UCSD-AML1 (cell line): ENCODE data around the gene TRIP12.
"Not testable (repeated sequence)": the region's sequence is repeated elsewhere in the genome, so short reads cannot be mapped to it uniquely, and the experiment has no call there.

Experiments
- DNase-seq: peaks from one replicate; lab custom pipeline; 2025; ENCODE audit not compliant: unreplicated experiment; lab: John Stamatoyannopoulos, UW

TRIP12 gene

DNA sequence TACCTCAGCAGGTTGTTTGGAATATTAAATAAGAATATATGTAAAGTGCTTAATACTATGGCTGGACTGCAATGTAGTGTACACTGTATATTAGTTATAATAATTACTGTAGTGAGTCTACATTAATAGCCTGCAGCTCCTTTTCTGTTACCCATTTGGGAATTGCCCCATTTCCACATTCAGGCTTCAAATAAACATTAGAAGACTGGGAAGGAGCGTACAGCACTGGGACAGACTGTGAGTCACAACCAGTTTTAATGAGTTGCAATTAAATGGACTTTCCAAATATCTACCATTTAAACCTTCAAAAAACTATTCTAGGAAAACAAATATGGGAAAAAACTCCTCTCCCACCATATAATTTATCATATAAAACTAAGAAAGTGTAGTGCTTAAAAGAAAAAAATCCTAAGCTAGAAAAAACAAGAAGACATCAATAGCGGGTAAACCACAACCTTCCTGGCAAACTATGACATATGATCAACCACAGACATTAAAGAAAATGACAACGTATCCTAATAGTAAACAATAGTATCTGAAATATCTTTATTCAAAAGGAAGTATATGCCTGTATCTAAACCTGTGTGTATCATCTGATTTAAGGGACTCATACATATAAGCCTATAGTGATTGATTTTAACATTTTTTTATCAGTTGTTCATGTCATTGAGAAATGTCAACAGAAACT is 86.1 kb downstream of the TRIP12 start:
- no peak for DNase-seq

DNA sequence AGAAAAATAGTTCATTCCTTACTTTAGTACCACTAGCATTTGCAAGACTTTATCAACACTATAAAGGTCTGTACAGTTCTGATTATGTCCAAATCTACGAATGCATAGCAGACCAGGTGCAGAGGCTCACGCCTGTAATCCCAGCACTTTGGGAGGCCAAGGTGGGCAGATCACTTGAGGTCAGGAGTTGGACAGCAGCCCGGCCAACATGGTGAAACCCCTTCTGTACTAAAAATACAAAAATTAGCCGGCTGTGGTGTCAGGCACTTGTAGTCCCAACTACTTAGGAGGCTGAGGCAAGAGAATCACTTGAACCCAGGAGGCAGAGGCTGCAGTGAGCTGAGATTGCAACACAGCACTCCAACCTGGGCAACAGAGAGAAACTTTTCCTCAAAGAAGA is 87.4 kb downstream of the TRIP12 start:
- DNase-seq, result not testable (repeated sequence)

DNA sequence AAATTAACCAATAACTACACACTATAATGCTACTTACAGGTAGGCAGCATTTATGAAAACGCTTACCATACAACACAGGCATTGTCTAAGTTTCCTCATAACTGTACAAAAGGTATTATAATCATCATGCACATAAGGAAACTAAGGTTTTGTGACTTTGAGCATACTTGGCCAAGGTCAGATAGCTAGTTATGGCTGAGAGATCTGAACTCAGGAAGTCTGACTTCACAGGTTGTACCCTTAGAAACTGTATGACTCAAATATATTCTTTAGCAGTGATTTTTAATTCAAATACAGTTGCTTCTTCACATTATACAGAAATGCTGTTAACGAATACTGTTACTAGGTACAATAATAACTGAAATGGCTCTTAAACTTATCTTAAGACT is 89.3 kb downstream of the TRIP12 start:
- DNase-seq, result no peak

DNA sequence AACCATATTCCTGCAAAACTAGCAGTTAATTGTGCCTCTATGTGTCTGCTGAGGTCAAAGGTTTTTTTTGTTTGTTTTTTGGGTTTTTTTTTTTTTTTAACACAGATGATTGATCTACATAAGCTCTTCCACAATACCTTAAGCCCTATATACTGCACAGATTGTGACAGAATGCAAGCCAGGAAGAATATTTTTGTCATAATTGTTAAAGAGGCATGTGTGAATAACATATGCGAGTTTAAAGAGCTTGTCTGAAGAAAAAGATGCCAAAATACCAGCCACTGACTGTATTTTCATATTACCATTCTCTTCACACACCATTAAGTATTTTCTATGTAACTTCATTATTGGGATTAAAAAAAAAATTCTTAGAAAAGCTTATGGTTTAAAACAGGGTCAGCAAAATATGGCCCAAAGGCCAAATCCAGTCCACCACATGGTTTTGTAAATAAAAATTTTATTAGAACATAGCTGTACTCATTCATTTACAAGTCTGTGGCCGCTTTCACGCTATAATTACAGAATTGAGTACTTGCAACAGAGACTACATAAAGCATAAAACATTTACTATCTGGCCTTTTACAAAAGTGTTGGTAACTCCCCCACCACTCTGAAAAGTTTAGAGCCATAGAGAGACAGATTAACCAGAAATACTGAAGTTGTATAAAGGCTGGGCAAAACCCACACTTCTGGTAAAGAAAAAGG is 89.9 kb downstream of the TRIP12 start:
- DNase-seq, result no peak

DNA sequence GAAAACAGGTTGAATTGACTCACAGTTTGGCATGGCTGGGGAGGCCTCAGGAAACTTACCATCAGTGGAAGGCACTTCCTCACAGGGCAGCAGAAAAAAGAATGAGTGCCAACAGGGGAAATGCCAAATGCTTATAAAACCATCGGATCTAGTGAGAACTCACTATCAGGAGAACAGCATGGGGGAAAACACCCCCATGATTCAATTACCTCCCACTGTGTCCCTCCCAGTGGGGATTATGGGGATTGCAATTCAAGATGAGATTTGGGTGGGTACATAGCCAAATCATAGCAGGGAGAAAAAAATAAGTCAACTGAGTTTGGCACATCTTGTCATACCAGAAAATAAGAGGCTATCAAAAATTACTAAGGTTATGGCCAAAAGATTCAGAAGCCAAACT is 96.3 kb downstream of the TRIP12 start:
- no peak for DNase-seq

DNA sequence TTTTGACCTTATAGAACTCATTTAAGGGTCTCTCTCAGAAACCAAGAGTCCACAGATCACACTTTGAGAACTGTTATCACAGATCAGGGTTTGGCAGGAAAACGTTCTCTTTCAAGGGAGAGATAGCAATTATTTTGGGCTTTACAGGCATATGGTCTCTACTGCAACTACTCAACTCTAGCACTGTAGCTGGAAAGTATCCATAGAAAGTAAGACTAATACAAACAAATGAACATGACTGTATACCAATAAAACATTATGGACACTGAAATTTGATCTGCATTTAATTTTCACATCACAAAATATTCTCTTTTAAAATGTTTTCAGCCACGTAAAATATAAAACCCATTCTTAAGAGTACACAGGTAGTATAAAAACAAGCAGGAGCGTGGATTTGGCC is 100.5 kb downstream of the TRIP12 start:
- no peak for DNase-seq

DNA sequence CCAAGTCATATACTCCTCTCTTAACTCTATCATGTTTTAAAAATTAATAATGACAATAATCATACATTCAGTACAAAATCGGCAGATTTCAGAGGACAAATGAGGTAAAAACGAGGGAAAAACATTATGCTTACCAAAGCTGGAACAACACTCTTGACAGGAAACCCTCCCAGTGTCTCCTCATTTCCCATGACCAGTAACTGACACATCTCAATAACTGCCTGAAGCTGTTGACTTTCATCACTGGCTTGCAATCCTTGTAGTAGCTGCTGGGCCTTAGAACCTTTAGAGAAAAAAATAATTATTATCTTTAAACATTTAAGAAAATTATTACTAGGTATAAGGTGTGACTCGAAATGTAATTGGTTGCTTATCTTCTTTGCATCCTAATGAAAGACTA is 103.6 kb downstream of the TRIP12 start:
- DNase-seq, result no peak

DNA sequence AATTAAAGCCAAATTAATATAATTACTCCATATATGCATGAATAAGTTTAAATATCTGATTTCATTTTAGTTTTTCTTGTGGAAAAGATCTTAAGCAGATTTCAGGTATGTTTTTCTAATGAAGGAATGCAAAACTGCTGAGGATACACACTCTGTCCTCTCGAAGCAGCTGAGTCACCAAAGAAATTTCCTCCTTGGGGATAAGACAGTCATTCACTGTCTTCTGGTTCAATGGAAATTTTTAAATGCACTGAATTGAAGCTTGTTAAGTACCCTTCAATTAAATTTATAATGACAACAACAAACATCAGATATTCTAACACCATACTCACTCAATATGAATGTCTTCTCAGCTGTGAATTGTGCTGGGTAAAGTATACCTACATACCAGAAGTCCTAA is 106.0 kb downstream of the TRIP12 start:
- no peak for DNase-seq

DNA sequence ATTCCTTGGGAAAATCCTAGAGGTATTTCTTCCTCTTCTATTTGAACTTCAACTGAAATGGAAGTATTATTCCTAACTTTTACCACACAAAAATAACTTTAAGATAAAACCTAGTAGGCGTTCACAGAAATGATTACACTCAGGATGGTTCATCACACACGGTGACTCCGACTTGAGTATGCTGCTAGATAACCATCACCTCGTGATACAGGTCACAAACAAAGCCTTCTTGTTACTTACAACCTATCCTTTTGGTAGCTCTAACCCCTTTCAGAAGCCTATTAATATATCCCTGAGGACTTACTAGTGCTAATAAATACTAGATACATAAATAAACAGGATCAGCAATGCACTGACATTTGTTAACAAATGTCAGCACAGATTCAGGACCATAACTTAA is 106.5 kb downstream of the TRIP12 start:
- DNase-seq, result no peak

DNA sequence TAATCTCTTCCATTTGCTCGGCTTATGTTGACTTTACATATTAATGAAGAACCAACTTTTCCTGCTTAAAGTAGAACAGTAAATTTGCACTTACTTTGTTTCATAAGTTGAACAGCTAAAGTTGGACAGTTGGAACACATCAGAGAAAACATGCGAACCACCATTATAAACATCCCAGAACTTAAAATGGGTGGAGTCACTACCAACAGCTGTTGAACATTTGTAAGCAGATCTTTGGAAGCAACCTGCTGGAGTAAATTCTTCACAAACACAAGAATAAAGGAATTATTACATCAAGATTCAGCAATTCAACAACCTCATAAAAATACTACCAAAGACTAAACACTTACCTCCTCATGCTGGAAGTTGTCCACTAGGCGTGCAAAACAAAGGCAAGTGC is 111.0 kb downstream of the TRIP12 start:
- no peak for DNase-seq

DNA sequence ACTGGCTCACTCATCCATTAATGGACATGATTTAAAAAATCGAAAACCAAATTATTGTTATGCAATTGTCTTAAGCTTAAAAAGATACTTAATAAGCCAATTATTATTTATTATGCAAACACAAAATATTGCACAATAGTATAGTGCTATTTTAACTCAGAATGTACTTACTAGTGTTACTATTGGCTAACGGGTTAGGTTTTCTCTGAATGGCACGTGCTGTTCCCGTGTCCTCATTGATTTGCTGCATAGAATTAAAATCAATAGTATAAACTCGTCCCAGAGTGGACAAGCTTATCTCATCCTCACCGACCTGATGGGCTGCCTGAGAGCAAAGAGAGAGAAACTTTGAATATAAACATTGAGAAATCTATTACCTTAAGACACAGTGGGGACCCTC is 116.2 kb downstream of the TRIP12 start:
- DNase-seq, result no peak

DNA sequence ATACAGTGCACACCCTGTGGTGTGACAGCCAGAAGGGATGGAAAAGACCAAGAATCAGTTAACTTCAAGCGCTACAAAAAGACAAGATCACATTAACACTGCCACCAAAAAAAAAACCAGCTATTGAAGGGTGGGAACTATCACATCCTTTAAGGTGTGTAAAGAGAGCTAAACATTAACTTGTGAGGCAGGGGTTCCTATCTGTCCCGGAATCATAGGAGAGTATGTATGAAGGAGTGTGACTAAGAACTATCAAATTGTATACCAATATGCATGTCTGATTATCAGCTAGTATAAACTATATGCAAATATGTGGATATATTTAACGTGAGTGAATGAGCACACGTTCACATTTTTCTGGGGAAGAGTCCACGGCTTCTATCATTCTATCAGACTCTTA is 119.0 kb downstream of the TRIP12 start:
- no peak for DNase-seq

DNA sequence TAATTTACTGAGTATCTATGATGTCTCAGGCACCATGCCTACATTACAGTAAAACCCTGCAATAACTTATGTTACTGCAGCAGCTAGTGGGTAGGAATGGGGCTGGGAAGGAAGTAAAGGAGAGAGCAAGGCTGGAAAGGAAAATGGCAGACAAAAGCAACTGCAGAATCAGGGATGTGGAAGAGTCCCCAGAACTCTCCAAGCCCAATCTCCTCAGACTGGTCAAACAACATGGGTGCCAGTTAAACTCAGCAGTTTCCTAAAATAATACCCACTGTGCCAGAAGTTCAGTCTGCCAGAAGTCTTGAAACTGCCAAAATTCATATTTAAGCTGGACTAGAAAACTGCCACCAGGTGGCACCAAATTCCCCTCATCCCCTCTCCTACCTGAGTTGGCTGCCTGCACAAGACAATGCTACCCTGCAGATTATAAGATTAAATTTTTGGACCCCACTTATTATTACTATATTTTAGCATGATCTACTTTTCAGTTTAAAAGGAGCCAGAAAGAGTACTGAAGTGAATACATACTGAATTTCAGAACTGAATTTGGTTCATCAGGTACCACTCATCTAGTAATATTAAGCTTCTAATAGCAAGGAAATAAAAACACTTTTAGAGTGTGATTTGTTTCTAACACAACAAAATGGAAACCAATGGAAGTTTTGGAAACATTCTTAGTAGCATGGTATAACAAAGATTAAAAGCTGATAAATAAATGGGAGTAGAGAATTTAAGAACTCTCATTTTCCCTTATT is 120.6 kb downstream of the TRIP12 start:
- peak; percentile 32 for DNase-seq

DNA sequence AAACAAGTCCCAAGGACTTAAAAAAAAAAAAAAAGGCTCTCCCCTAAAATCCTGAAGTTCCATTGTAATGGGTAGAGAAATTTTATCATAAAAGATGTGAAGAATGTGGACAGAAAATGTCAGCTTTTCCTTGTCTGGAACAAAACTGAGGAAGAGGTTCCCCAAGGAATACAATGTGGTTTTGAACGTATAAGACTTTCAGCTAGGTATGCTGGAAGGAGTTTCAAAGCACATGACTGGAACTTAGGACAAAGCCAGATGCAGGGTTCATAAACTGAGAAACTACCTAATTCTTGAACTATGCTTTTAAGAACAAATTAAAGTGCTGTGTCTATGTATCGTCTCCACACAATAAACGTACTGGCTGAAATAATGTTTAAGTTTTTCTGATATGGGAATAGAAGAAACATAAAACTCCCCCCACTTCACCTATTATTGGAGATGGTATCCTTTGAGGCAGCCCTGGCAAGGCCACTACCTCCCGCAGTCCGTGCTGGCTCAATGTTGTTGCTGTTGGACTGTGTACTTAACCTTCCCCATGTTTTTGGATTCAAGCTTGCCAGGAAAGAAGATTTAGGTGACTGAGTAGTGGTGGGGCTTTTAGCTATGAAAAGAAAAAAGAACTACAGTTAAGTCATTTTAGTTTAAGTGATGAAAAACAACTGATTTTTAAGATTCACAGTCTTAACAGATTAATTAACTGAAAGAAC is 123.2 kb downstream of the TRIP12 start:
- no peak for DNase-seq

DNA sequence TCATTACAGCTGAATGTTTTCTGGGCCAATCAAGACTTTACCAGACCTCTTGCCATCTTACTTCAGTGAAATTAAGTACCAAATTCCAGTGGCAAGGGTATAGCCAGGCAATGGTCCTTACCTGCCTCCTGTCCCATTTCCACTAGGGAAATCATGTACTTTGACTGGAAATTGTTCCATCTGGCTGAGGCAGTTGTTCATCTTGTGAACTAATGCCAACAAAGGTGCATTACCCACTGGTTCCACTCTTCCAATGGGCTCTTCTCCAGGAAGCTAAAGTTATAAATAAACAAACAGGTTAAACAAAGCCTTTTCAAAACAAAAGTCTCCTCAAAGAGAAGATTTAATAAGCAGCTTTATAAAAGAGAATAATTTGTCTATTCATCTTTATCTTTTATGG is 126.8 kb downstream of the TRIP12 start:
- no peak for DNase-seq

DNA sequence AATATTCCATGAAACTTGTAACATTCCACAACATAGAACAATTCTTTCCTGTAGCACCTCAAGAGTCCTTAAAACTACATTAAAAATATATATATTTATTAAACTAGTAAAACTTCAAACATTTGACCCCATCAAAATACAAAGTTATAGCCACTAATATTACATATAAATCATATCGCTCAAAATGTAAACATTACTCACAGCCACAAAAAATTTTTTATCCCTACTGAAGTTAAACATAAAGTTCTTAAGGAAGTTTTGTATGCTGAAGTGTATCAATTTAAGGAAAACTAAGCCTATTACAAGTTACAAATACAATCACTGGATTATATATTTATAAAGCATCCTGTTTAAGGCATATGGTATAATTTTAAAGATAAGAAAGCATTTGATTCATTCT is 127.2 kb downstream of the TRIP12 start:
- no peak for DNase-seq

DNA sequence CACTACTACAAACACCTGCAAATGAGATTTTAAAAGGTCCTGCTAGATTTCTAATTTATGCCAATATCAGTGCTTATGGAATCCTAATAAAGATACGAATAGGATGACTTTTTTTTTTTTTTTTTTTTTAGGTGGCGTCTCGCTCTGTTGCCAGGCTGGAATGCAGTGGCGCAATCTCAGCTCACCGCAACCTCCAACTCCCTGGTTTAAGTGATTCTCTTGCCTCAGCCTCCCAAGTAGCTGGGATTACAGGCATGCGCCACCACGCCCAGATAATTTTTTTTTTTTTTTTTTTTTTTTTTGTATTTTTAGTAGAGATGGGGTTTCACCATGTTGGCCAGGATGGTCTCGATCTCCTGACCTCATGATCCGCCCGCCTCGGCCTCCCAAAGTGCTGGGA is 135.5 kb downstream of the TRIP12 start:
- not testable (repeated sequence) for DNase-seq

DNA sequence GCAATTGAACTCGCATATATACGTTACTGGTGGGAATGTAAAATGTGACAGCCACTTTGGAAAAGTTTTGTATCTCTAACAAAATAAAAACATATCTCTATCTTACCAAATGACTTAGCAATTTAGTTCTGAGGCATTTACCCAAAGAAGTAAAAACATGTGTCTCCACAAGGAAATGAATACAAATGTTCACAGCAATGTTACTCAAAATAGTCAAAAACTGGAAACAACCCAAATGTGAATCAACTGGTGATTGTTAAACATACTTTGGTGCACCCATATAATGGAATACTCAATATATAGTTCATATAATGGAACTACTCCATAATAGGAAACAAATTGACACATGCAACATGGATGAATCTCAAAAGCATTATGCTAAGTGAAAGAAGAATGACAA is 137.0 kb downstream of the TRIP12 start:
- no peak for DNase-seq

DNA sequence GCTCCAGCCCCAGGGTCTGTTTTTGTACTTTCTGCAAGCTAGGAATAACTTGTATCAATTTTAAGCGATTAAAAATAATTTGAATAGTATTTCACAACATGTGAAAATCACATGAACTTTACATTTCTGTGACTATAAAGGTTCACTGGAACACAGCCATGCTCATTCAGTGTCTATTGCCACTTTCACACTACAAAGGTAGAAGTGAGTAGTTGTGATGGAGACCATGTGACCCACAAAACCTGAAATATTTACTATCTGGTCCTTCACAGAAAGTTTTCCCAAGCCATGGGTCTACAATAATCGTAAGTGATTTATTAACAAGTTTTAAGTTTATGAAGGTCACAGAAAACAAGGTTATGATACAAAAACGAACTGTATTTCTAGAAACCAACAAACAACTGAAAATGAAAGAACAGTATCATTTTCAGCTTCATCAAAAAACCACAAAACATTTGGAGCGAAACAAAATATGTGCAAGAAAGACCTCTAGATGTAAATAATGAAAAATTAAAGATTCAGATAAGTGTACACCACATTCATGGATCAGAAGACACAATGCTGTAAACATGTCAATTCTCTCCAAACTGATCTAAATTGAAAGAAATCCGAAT is 138.6 kb downstream of the TRIP12 start:
- DNase-seq, result no peak

DNA sequence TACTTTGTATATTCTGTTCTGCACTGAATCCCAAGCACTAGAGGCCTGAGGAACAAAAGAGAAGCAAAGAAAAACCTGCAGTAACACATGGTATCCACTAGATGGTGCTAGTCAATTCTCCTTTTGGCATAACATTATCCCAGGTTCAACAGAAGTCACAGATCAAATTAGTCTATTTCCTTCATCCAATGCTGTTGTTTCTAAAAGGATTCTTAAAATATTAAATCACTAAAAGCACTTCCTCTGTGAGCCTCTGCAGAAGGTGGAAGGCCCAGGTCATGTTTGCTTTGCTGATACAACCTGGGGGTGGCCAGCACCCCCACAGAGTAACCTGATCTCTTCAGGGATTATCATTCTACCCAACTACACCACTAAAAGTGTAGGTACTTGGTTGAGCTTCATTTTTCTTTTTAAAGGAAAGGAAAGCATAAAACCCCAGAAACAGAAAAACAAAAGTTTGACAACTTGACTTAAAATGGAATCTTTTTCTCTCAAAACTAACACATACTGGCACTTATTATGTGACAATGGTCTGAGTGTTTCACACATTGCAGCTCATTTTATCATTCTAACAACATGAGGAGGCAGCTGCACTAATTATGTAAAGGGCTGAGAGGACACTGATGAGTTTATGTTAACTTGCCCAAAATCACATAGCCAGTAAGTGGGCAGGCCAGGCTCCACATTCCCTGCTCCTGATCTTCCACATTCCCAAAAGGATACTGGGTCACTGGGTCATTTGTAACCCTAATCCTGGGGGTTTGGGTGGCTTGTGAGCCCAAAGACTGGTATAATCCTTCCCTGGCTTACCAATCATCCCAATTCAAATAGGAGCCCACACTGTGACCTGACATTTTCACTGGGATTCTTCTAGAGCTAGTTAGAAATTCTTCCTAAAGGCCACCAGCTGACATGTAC is 140.7 kb downstream of the TRIP12 start:
- no peak for DNase-seq
